ENCODE data around the gene NR1D2.

- TF ChIP-seq CTCF (IDR thresholded peaks at IDR 0.05): no peak
- TF ChIP-seq POLR2A (IDR thresholded peaks at IDR 0.05): no peak
Measured at GRCh38 chr3:23991683-23992628, 46.9 kb downstream of the NR1D2 start.
